Stimulated activated CD8-positive, alpha-beta memory T cell treated with anti-CD3 and anti-CD28 coated beads, Interleukin-7, amount 100 ng/mL, for 24 hours (primary cell): ENCODE data around the gene SLC5A11.

Experiments
- DNase-seq: peaks from one replicate; pipeline ENCODE4 v3.0.0-alpha.2; 2020; ENCODE audit warnings: low read depth

Gene SLC5A11

GRCh38 chr16:24918641-24919040 is 72.9 kb downstream of the SLC5A11 start:
- DNase-seq = no peak

GRCh38 chr16:24919536-24919935 is 73.8 kb downstream of the SLC5A11 start:
- no peak for DNase-seq

- no peak for DNase-seq
Measured at GRCh38 chr16:24920568-24920967, 74.8 kb downstream of the SLC5A11 start.

GRCh38 chr16:24921229-24921628 is 75.5 kb downstream of the SLC5A11 start:
- no peak for DNase-seq

GRCh38 chr16:24925163-24925562 is 79.4 kb downstream of the SLC5A11 start:
- no peak for DNase-seq

GRCh38 chr16:24929409-24929808 is 83.6 kb downstream of the SLC5A11 start:
- no peak for DNase-seq

GRCh38 chr16:24930440-24930839 is 84.7 kb downstream of the SLC5A11 start:
- DNase-seq = no peak

GRCh38 chr16:24931091-24931490 is 85.3 kb downstream of the SLC5A11 start:
- no peak for DNase-seq

GRCh38 chr16:24935336-24935735 is 89.6 kb downstream of the SLC5A11 start:
- no peak for DNase-seq

GRCh38 chr16:24936151-24936550 is 90.4 kb downstream of the SLC5A11 start:
- no peak for DNase-seq

- DNase-seq = no peak
Measured at GRCh38 chr16:24939224-24939623, 93.5 kb downstream of the SLC5A11 start.

- no peak for DNase-seq
Measured at GRCh38 chr16:24939738-24940137, 94.0 kb downstream of the SLC5A11 start.

- no peak for DNase-seq
Measured at GRCh38 chr16:24943471-24943870, 97.7 kb downstream of the SLC5A11 start.

GRCh38 chr16:24944206-24944605 is 98.4 kb downstream of the SLC5A11 start:
- no peak for DNase-seq

- DNase-seq = no peak
Measured at GRCh38 chr16:24946155-24946554, 100.4 kb downstream of the SLC5A11 start.

GRCh38 chr16:24950275-24950674 is 104.5 kb downstream of the SLC5A11 start:
- DNase-seq = no peak

GRCh38 chr16:24953306-24953705 is 107.5 kb downstream of the SLC5A11 start:
- DNase-seq = no peak

GRCh38 chr16:24953721-24954120 is 108.0 kb downstream of the SLC5A11 start:
- DNase-seq = no peak

- no peak for DNase-seq
Measured at GRCh38 chr16:24954137-24954536, 108.4 kb downstream of the SLC5A11 start.

- no peak for DNase-seq
Measured at GRCh38 chr16:24955975-24956731, 110.4 kb downstream of the SLC5A11 start.

GRCh38 chr16:24957887-24958286 is 112.1 kb downstream of the SLC5A11 start:
- no peak for DNase-seq
